MG63 (cell line): ENCODE data around the gene TBL1Y. TPM values are rescaled to one million over a fixed set of nuclear protein-coding genes. Genes with fewer than 3 reads are reported as not detected.
"Not testable (repeated sequence)": the region's sequence is repeated elsewhere in the genome, so short reads cannot be mapped to it uniquely, and the experiment has no call there.

Experiments used
- DNase-seq: peaks from one replicate; pipeline ENCODE4 v3.0.0-alpha.2; 2020
- H3K27me3 ChIP-seq: fragments of 250-450 bp; sonication (Bioruptor Pico); 2 replicates; pipeline ENCODE4 v1.5.1; 2020; ENCODE audit warnings: mild to moderate bottlenecking, moderate library complexity
- H3K36me3 ChIP-seq: fragments of 250-450 bp; sonication (Bioruptor Pico); 2 replicates; pipeline ENCODE4 v1.5.1; 2020; ENCODE audit warnings: mild to moderate bottlenecking, moderate library complexity
- H3K4me3 ChIP-seq: fragments of 250-450 bp; sonication (Bioruptor Pico); 2 replicates; pipeline ENCODE4 v1.5.1; 2020; ENCODE audit warnings: mild to moderate bottlenecking, moderate library complexity
- H3K9me3 ChIP-seq: fragments of 250-450 bp; sonication (Bioruptor Pico); 2 replicates; pipeline ENCODE4 v1.5.1; 2020; ENCODE audit warnings: mild to moderate bottlenecking, moderate library complexity
- total RNA-seq: library from RNA; depleted of rRNA; stranded (reverse); fragments of >200 nt; shearing (Covaris generic); gene quantifications from 2 replicates; pipeline ENCODE4 v1.2.3, GENCODE V29; 2014; ENCODE audit warnings: low replicate concordance; rRNA removed

Gene TBL1Y
- total RNA-seq = not detected in 2 replicates

GRCh38 chrY:6910372-6911252 is at the start of gene TBL1Y:
Gene TBL1Y, plus strand, starts transcription at chrY:6910697. Its CDS starts 114,388 bp downstream, at chrY:7025085.
- DNase-seq = peak; percentile 62
- H3K36me3 ChIP-seq = no peaks in the 10 kb centered on the region
- H3K9me3 ChIP-seq = no peaks in the 10 kb centered on the region
- H3K27me3 ChIP-seq = no peaks in the 10 kb centered on the region
- peak within 1 kb of the TSS; percentile 51 for H3K4me3 ChIP-seq

- no peak for DNase-seq
- no peaks in the 10 kb centered on the region for H3K36me3 ChIP-seq
- H3K9me3 ChIP-seq = no peaks in the 10 kb centered on the region
- no peak overlapping the region for H3K4me3 ChIP-seq
- no peaks in the 10 kb centered on the region for H3K27me3 ChIP-seq
Measured at GRCh38 chrY:6894496-6894895, 16.0 kb upstream of the TBL1Y start.

GRCh38 chrY:6895236-6895635 is 15.3 kb upstream of the TBL1Y start:
- Histone ChIP-seq H3K9me3 (no peaks in the 10 kb centered on the region), H3K36me3 (no peaks in the 10 kb centered on the region), H3K4me3 (no peak overlapping the region), H3K27me3 (no peaks in the 10 kb centered on the region)
- DNase-seq = no peak

GRCh38 chrY:6902116-6902515 is 8.4 kb upstream of the TBL1Y start:
- H3K4me3 ChIP-seq, H3K36me3 ChIP-seq: not testable (repeated sequence)

GRCh38 chrY:6907591-6907990 is 2.9 kb upstream of the TBL1Y start:
- Histone ChIP-seq H3K27me3 (no peaks in the 10 kb centered on the region), H3K4me3 (no peak overlapping the region), H3K36me3 (no peaks in the 10 kb centered on the region), H3K9me3 (no peaks in the 10 kb centered on the region)
- DNase-seq = no peak

More at GRCh38 chrY:6902116-6902515, 8.4 kb upstream of the TBL1Y start:
- H3K27me3 ChIP-seq, DNase-seq, H3K9me3 ChIP-seq: not testable (repeated sequence)

- not testable (repeated sequence) for H3K36me3 ChIP-seq, H3K9me3 ChIP-seq, DNase-seq, H3K4me3 ChIP-seq, H3K27me3 ChIP-seq
Measured at GRCh38 chrY:6908021-6908420, 2.5 kb upstream of the TBL1Y start.

- Histone ChIP-seq H3K36me3 (no peaks in the 10 kb centered on the region), H3K9me3 (no peaks in the 10 kb centered on the region), H3K4me3 (no peak overlapping the region), H3K27me3 (no peaks in the 10 kb centered on the region)
- peak; percentile 8 for DNase-seq
Measured at GRCh38 chrY:6909118-6909521, 1.4 kb upstream of the TBL1Y start.

- Histone ChIP-seq H3K9me3 (no peaks in the 10 kb centered on the region), H3K4me3 (peak overlapping the region; percentile 51), H3K36me3 (no peaks in the 10 kb centered on the region), H3K27me3 (no peaks in the 10 kb centered on the region)
- DNase-seq = no peak
Measured at GRCh38 chrY:6909856-6910255, 641 bp upstream of the TBL1Y start.

- DNase-seq = no peak
- peak within 1 kb of the TSS; percentile 51 for H3K4me3 ChIP-seq
- no peaks in the 10 kb centered on the region for H3K9me3 ChIP-seq
- no peaks in the 10 kb centered on the region for H3K27me3 ChIP-seq
- H3K36me3 ChIP-seq = no peaks in the 10 kb centered on the region
Measured at GRCh38 chrY:6911253-6911881, 870 bp downstream of the TBL1Y start, which contains the start of gene AMELY. Gene AMELY, minus strand, starts transcription at chrY:6911752. Its CDS starts 39,144 bp downstream, at chrY:6872608.

GRCh38 chrY:6913362-6913761 is 2.9 kb downstream of the TBL1Y start:
- Histone ChIP-seq H3K4me3 (no peak overlapping the region), H3K9me3 (no peaks in the 10 kb centered on the region), H3K27me3 (no peaks in the 10 kb centered on the region), H3K36me3 (no peaks in the 10 kb centered on the region)
- no peak for DNase-seq

GRCh38 chrY:6921061-6921460 is 10.6 kb downstream of the TBL1Y start:
- DNase-seq = no peak
- no peaks in the 10 kb centered on the region for H3K36me3 ChIP-seq
- H3K9me3 ChIP-seq = no peaks in the 10 kb centered on the region
- H3K4me3 ChIP-seq = no peak overlapping the region
- H3K27me3 ChIP-seq = no peaks in the 10 kb centered on the region

- DNase-seq = peak; percentile 9
- no peaks in the 10 kb centered on the region for H3K27me3 ChIP-seq
- H3K36me3 ChIP-seq = no peaks in the 10 kb centered on the region
- H3K9me3 ChIP-seq = no peaks in the 10 kb centered on the region
- H3K4me3 ChIP-seq = no peak overlapping the region
Measured at GRCh38 chrY:6928265-6928664, 17.8 kb downstream of the TBL1Y start.

- DNase-seq = no peak
- Histone ChIP-seq H3K4me3 (no peak overlapping the region), H3K36me3 (no peaks in the 10 kb centered on the region), H3K27me3 (no peaks in the 10 kb centered on the region), H3K9me3 (no peaks in the 10 kb centered on the region)
Measured at GRCh38 chrY:6929237-6929636, 18.7 kb downstream of the TBL1Y start.

GRCh38 chrY:6931779-6932396 is 21.4 kb downstream of the TBL1Y start:
- H3K27me3 ChIP-seq = no peaks in the 10 kb centered on the region

GRCh38 chrY:6935497-6935896 is 25.0 kb downstream of the TBL1Y start:
- no peaks in the 10 kb centered on the region for H3K27me3 ChIP-seq
- no peaks in the 10 kb centered on the region for H3K9me3 ChIP-seq
- no peak for DNase-seq
- no peaks in the 10 kb centered on the region for H3K36me3 ChIP-seq
- no peak overlapping the region for H3K4me3 ChIP-seq

More at GRCh38 chrY:6931779-6932396, 21.4 kb downstream of the TBL1Y start:
- H3K9me3 ChIP-seq = no peaks in the 10 kb centered on the region
- H3K4me3 ChIP-seq = no peak overlapping the region
- DNase-seq = no peak
- H3K36me3 ChIP-seq = no peaks in the 10 kb centered on the region

- H3K9me3 ChIP-seq = no peaks in the 10 kb centered on the region
- no peak for DNase-seq
Measured at GRCh38 chrY:6947695-6948094, 37.2 kb downstream of the TBL1Y start.

GRCh38 chrY:6948378-6948777 is 37.9 kb downstream of the TBL1Y start:
- DNase-seq = peak; percentile 11
- Histone ChIP-seq H3K4me3 (peak overlapping the region; percentile 17), H3K36me3 (no peaks in the 10 kb centered on the region), H3K9me3 (no peaks in the 10 kb centered on the region), H3K27me3 (no peaks in the 10 kb centered on the region)

More at GRCh38 chrY:6947695-6948094, 37.2 kb downstream of the TBL1Y start:
- Histone ChIP-seq H3K4me3 (peak overlapping the region; percentile 17; the same call in 1 of the 2 replicates), H3K27me3 (no peaks in the 10 kb centered on the region), H3K36me3 (no peaks in the 10 kb centered on the region)
